ENCODE data around the gene ATP6V0E1. TPM values are rescaled to one million over a fixed set of nuclear protein-coding genes. Genes with fewer than 3 reads are reported as not detected.

The ATP6V0E1 gene
- total and polyA plus RNA-seq, 2 of the 4 experiments (the other 2 are of a cell fraction): 258 to 277 TPM

- peak; percentile 40; the same call in 1 of the 2 replicates for TF ChIP-seq USF2 (IDR thresholded peaks at IDR 0.05; ENCODE audit: low read depth, low read length)
These were observed 58.6 kb downstream of the ATP6V0E1 start (continued) for GRCh38 chr5:173041881-173042762.

GRCh38 chr5:173042763-173043107 is 59.2 kb downstream of the ATP6V0E1 start:
- H3K4me1 ChIP-seq (ENCODE audit: control insufficient read depth, insufficient read depth, low read length): peaks cover 9% of the 10 kb centered on the region
- peak overlapping the region; percentile 95 for H4K91ac ChIP-seq (ENCODE audit: insufficient read depth, low read depth, low read length)
- intact Hi-C loops (cut with micrococcal nuclease): loop anchor here (1.0 kb wide), 1 partner anchor 9 kb away; no protein-coding TSS in a partner anchor
- peaks cover 7% of the 10 kb centered on the region for H3K9me3 ChIP-seq (ENCODE audit: control insufficient read depth, insufficient read depth, low read length)
- H3K9me1 ChIP-seq (ENCODE audit: insufficient read depth, low read length): no peaks in the 10 kb centered on the region
- H2AFZ ChIP-seq (replicated peaks; ENCODE audit: low read length, poor library complexity): peak overlapping the region; percentile 73
- peak overlapping the region; percentile 47 for H3K56ac ChIP-seq (ENCODE audit: extremely low read depth, insufficient read depth, low read length)
- no peaks in the 10 kb centered on the region for H3K36me3 ChIP-seq (ENCODE audit: control insufficient read depth, insufficient read depth, low read length)
- no peak overlapping the region for H2AK9ac ChIP-seq (replicated peaks; ENCODE audit: low read depth, low read length, poor library complexity)
- peak overlapping the region; percentile 5; the same call in 1 of the 2 replicates for H3K9ac ChIP-seq (ENCODE audit: low read depth, low read length)
- peak overlapping the region; percentile 95 for H2BK20ac ChIP-seq (ENCODE audit: low read depth, low read length)
- no peak for DNase-seq
- TF ChIP-seq CEBPB (IDR thresholded peaks at IDR 0.05; ENCODE audit: low read depth, low read length): no peak
- TF ChIP-seq, protein P1, sequence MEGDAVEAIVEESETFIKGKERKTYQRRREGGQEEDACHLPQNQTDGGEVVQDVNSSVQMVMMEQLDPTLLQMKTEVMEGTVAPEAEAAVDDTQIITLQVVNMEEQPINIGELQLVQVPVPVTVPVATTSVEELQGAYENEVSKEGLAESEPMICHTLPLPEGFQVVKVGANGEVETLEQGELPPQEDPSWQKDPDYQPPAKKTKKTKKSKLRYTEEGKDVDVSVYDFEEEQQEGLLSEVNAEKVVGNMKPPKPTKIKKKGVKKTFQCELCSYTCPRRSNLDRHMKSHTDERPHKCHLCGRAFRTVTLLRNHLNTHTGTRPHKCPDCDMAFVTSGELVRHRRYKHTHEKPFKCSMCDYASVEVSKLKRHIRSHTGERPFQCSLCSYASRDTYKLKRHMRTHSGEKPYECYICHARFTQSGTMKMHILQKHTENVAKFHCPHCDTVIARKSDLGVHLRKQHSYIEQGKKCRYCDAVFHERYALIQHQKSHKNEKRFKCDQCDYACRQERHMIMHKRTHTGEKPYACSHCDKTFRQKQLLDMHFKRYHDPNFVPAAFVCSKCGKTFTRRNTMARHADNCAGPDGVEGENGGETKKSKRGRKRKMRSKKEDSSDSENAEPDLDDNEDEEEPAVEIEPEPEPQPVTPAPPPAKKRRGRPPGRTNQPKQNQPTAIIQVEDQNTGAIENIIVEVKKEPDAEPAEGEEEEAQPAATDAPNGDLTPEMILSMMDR (conservative IDR thresholded peaks at IDR 0.05; ENCODE audit: low read depth, low read length): no peak
- peak overlapping the region; percentile 95 for H2BK120ac ChIP-seq (ENCODE audit: low read depth, low read length)
- H4K8ac ChIP-seq (ENCODE audit: low read depth in 2 of 2, low read length in 2 of 2): peak overlapping the region; percentile 37 to 94
- no peak overlapping the region for H3K4me3 ChIP-seq (ENCODE audit: insufficient read depth, low read depth, low read length)
- BruUV-seq (replicated peaks): no TSS peak
- H2AK5ac ChIP-seq (ENCODE audit: low read depth, low read length): peak overlapping the region; percentile 59
- H3K23ac ChIP-seq (ENCODE audit: low read depth, low read length): peak overlapping the region; percentile 94; the same call in 1 of the 2 replicates
- H3K79me1 ChIP-seq (ENCODE audit: low read depth in 1 of 2, low read length in 2 of 2): no peaks in the 10 kb centered on the region; a peak in 1 of 4 replicates
- H2BK5ac ChIP-seq (ENCODE audit: low read depth, low read length, poor library complexity, severe bottlenecking): peak overlapping the region; percentile 88
- in situ Hi-C loops (cut with MboI; ENCODE audit: low sequenced_read_pairs): no loop called here
- no peak overlapping the region for H3K4me2 ChIP-seq (ENCODE audit: low read depth, low read length)
- peak overlapping the region; percentile 45; the same call in 2 of the 3 replicates for H2BK15ac ChIP-seq (ENCODE audit: low read depth, low read length)
- no peaks in the 10 kb centered on the region for H3K27me3 ChIP-seq (ENCODE audit: control insufficient read depth, insufficient read depth, low read length)
- 67% methylated on average over 1 of the region's 3 CpGs; no CpG with 5 or more reads in 1 of the 2 experiments for WGBS, 2 experiments (ENCODE audit: extremely low coverage in 2 of 2, insufficient read length in 1 of 2)
- dilution Hi-C loops (cut with HindIII; ENCODE audit: low sequenced_read_pairs, unreplicated experiment): no loop called here
- H4K20me1 ChIP-seq (ENCODE audit: insufficient read depth, low read length): no peaks in the 10 kb centered on the region
- peak overlapping the region; percentile 92 for H3K18ac ChIP-seq (ENCODE audit: low read depth, low read length)
- ATAC-seq (ENCODE audit: low read depth): no peak; the same call in 1 of the 2 replicates
- H3K27ac ChIP-seq (ENCODE audit: insufficient read depth, low read length): peak overlapping the region; percentile 87
- ChIA-PET POLR2A (ENCODE audit: unreplicated experiment) (interaction anchor here (0.9 kb wide), 1 partner anchor 8 kb away, joined by 3 read pairs; no protein-coding TSS in a partner anchor), CTCF (interaction anchor here (1.0 to 1.5 kb wide), 2 partner anchors 8 to 59 kb away, joined by 3 to 4 read pairs; partner anchors contain the start of gene ATP6V0E1)
- H3K14ac ChIP-seq (replicated peaks; ENCODE audit: low read depth, low read length): peak overlapping the region; percentile 79
- H3K4ac ChIP-seq (ENCODE audit: low read depth, low read length): peak overlapping the region; percentile 92
- H4K5ac ChIP-seq (ENCODE audit: low read depth, low read length): peak overlapping the region; percentile 89
